NB4 (cell line): ENCODE measurements around the gene PDE8B.

Source experiments
- POLR2A ChIP-seq: IDR thresholded peaks from 2 replicates; pipeline ENCODE4 v1.6.1; 2011; ENCODE audit warnings: mild to moderate bottlenecking; ENCODE audit not compliant: insufficient read length; ENCODE audit errors: extremely low read depth
- TF ChIP-seq, protein P1 (sequence below): IDR thresholded peaks from one replicate; pipeline ENCODE4 v1.5.1; 2012; ENCODE audit warnings: low read depth, low read length
- TF ChIP-seq, protein P2 (sequence below): IDR thresholded peaks from 2 replicates; pipeline ENCODE4 v1.6.1; 2011; ENCODE audit warnings: low read depth, low read length

DNA sequence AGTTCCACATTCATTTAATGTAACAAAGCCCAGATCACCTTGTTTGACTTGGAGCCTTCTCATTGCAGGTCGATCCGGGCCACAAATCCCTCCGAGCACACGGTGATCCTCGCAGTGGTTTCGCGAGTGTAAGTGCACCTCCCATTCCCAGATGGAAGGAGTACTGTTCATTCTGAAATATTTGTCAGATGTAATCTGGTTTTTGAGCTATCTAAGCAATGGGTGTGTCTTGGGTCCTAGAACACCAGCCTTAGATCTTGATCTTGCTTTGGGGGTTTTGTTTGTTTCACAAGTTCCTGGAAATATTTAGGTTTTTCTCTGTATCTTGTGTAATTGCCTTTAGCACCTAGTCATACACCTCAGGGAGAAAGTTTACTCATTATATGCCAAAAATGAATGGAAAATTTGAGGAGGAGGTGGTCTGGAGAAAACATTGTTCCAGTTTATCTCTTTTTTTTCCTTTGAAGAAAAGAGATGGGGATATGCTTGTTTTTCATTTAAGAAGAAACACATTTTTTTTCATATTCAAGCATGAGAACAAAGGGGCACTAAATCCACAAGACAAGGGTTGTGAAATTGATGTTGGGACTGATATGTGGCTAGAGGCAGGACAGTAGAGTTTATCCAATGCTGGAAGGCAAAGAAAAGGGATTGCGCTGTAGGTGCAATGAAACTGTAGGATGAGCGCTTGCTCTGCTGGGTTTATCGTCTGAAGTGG, 118.6 kb downstream of the PDE8B start:
- TF ChIP-seq, protein P1, sequence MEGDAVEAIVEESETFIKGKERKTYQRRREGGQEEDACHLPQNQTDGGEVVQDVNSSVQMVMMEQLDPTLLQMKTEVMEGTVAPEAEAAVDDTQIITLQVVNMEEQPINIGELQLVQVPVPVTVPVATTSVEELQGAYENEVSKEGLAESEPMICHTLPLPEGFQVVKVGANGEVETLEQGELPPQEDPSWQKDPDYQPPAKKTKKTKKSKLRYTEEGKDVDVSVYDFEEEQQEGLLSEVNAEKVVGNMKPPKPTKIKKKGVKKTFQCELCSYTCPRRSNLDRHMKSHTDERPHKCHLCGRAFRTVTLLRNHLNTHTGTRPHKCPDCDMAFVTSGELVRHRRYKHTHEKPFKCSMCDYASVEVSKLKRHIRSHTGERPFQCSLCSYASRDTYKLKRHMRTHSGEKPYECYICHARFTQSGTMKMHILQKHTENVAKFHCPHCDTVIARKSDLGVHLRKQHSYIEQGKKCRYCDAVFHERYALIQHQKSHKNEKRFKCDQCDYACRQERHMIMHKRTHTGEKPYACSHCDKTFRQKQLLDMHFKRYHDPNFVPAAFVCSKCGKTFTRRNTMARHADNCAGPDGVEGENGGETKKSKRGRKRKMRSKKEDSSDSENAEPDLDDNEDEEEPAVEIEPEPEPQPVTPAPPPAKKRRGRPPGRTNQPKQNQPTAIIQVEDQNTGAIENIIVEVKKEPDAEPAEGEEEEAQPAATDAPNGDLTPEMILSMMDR = no peak
- no peak for TF ChIP-seq POLR2A
- TF ChIP-seq, protein P2, sequence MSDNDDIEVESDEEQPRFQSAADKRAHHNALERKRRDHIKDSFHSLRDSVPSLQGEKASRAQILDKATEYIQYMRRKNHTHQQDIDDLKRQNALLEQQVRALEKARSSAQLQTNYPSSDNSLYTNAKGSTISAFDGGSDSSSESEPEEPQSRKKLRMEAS = no peak
